COR-L47 (cell line): ENCODE results near the gene SHOX.
"Not testable (repeated sequence)": the region's sequence is repeated elsewhere in the genome, so short reads cannot be mapped to it uniquely, and the experiment has no call there.

Source experiments
- DNase-seq: peaks from one replicate; lab custom pipeline; 2025; lab: John Stamatoyannopoulos, UW

Gene SHOX

GRCh38 chrX:621705-622503, 8.7 kb upstream of the SHOX start:
- DNase-seq, result no peak

GRCh38 chrX:622802-623201, 7.8 kb upstream of the SHOX start:
- DNase-seq, result not testable (repeated sequence)

GRCh38 chrX:623268-623598, 7.4 kb upstream of the SHOX start:
- DNase-seq, result no peak

- no peak for DNase-seq
Measured at GRCh38 chrX:623599-624315, 6.8 kb upstream of the SHOX start.

- no peak for DNase-seq
Measured at GRCh38 chrX:625137-625691, 5.4 kb upstream of the SHOX start.

GRCh38 chrX:626047-626446, 4.5 kb upstream of the SHOX start:
- DNase-seq, result not testable (repeated sequence)

- DNase-seq, result no peak
Measured at GRCh38 chrX:626745-627509, 3.7 kb upstream of the SHOX start.

- DNase-seq, result no peak
Measured at GRCh38 chrX:627510-627981, 3.0 kb upstream of the SHOX start.

- no peak for DNase-seq
Measured at GRCh38 chrX:627995-628394, 2.6 kb upstream of the SHOX start.

- DNase-seq, result no peak
Measured at GRCh38 chrX:629230-630006, 1.2 kb upstream of the SHOX start.

- DNase-seq, result no peak
Measured at GRCh38 chrX:630007-630611, 482 bp upstream of the SHOX start.

GRCh38 chrX:631802-632365, 1.3 kb downstream of the SHOX start:
- DNase-seq, result no peak

GRCh38 chrX:632366-633042, 1.9 kb downstream of the SHOX start:
- DNase-seq, result no peak

GRCh38 chrX:633043-633984, 2.7 kb downstream of the SHOX start:
- DNase-seq, result no peak

- no peak for DNase-seq
Measured at GRCh38 chrX:633985-634958, 3.7 kb downstream of the SHOX start.

GRCh38 chrX:635428-636090, 5.0 kb downstream of the SHOX start:
- no peak for DNase-seq

- no peak for DNase-seq
Measured at GRCh38 chrX:636981-637659, 6.5 kb downstream of the SHOX start.
